SJSA1 (cell line): Measurements from ENCODE around the gene ARMH4. TPM values are rescaled to one million over a fixed set of nuclear protein-coding genes. Genes with fewer than 3 reads are reported as not detected.
A peak's percentile ranks its signal among the peaks of the same experiment; 100 is the strongest.

ENCODE experiments used
- DNase-seq, 2 experiments: peaks; one replicate each; pipeline ENCODE4 v3.0.0-alpha.2; 2015 to 2020; ENCODE audit warnings: low spot score in 2 of 2, low read depth in 1 of 2
- H3K27ac ChIP-seq: fragments of 250-450 bp; sonication (Bioruptor Pico); 2 replicates; pipeline ENCODE4 v1.5.1; 2020; ENCODE audit warnings: mild to moderate bottlenecking, moderate library complexity
- H3K27me3 ChIP-seq: fragments of 250-450 bp; sonication (Bioruptor Pico); replicated peaks from 2 replicates; pipeline ENCODE4 v1.5.1; 2020; ENCODE audit warnings: mild to moderate bottlenecking, moderate library complexity
- H3K36me3 ChIP-seq: fragments of 250-450 bp; sonication (Bioruptor Pico); 2 replicates; pipeline ENCODE4 v1.5.1; 2020; ENCODE audit warnings: mild to moderate bottlenecking
- H3K4me1 ChIP-seq: fragments of 250-450 bp; sonication (Bioruptor Pico); replicated peaks from 2 replicates; pipeline ENCODE4 v1.6.1; 2021; ENCODE audit warnings: mild to moderate bottlenecking
- H3K4me3 ChIP-seq: fragments of 250-450 bp; sonication (Bioruptor Pico); 2 replicates; pipeline ENCODE4 v1.5.1; 2020; ENCODE audit warnings: mild to moderate bottlenecking
- H3K9me3 ChIP-seq: fragments of 250-450 bp; sonication (Bioruptor Pico); replicated peaks from 2 replicates; pipeline ENCODE4 v1.5.1; 2020; ENCODE audit warnings: mild to moderate bottlenecking
- total RNA-seq: library from RNA; depleted of rRNA; stranded (reverse); fragments of >200 nt; shearing (Covaris generic); gene quantifications from 2 replicates; pipeline ENCODE4 v1.2.3, GENCODE V29; 2014; rRNA removed

The ARMH4 gene
- total RNA-seq = 0.29 TPM in 1 of 2 replicates, not detected in the other

GRCh38 chr14:58152014-58152857 is at the start of gene ARMH4:
Gene ARMH4 (minus strand): TSS chr14:58152213. CDS start chr14:58139358, 12,855 bp downstream.
- DNase-seq = peak; percentile 46 to 75
- no peaks in the 10 kb centered on the region; the same call in 1 of the 2 replicates for H3K36me3 ChIP-seq
- peak within 1 kb of the TSS; percentile 52 for H3K4me3 ChIP-seq
- H3K27me3 ChIP-seq = peaks cover 52% of the 10 kb centered on the region
- H3K27ac ChIP-seq = no peak within 1 kb of the TSS
- H3K9me3 ChIP-seq = peaks cover 3% of the 10 kb centered on the region; the same call in 1 of the 2 replicates
- peaks cover 10% of the 10 kb centered on the region for H3K4me1 ChIP-seq

GRCh38 chr14:58200846-58201245 is 48.8 kb upstream of the ARMH4 start:
- Histone ChIP-seq H3K4me1 (peaks cover 10% of the 10 kb centered on the region; the same call in 1 of the 2 replicates), H3K27me3 (peaks cover 8% of the 10 kb centered on the region; the same call in 1 of the 2 replicates), H3K9me3 (no peaks in the 10 kb centered on the region), H3K36me3 (peaks cover 9% of the 10 kb centered on the region), H3K27ac (peak overlapping the region; percentile 95; the same call in 1 of the 2 replicates), H3K4me3 (peak overlapping the region; percentile 92)
- DNase-seq = no peak

GRCh38 chr14:58200480-58200841 is 48.4 kb upstream of the ARMH4 start:
- Histone ChIP-seq H3K36me3 (peaks cover 9% of the 10 kb centered on the region), H3K4me1 (peaks cover 10% of the 10 kb centered on the region; the same call in 1 of the 2 replicates), H3K27me3 (peaks cover 8% of the 10 kb centered on the region; the same call in 1 of the 2 replicates), H3K4me3 (peak overlapping the region; percentile 92), H3K9me3 (no peaks in the 10 kb centered on the region), H3K27ac (peak overlapping the region; percentile 95)
- DNase-seq = no peak

GRCh38 chr14:58199726-58200479 is 47.9 kb upstream of the ARMH4 start, which contains the start of gene ACTR10:
Gene ACTR10 (plus strand): TSS chr14:58200149. CDS start chr14:58200218, 69 bp downstream.
- Histone ChIP-seq H3K4me3 (peak within 1 kb of the TSS; percentile 92), H3K4me1 (peaks cover 10% of the 10 kb centered on the region; the same call in 1 of the 2 replicates), H3K27ac (peak within 1 kb of the TSS; percentile 95), H3K36me3 (peaks cover 9% of the 10 kb centered on the region), H3K9me3 (no peaks in the 10 kb centered on the region), H3K27me3 (peaks cover 8% of the 10 kb centered on the region; the same call in 1 of the 2 replicates)
- DNase-seq = peak; percentile 77 to 87

GRCh38 chr14:58198086-58198485 is 46.1 kb upstream of the ARMH4 start:
- Histone ChIP-seq H3K36me3 (peaks cover 6% of the 10 kb centered on the region), H3K27ac (no peak overlapping the region), H3K27me3 (peaks cover 8% of the 10 kb centered on the region; the same call in 1 of the 2 replicates), H3K4me1 (peaks cover 10% of the 10 kb centered on the region; the same call in 1 of the 2 replicates), H3K4me3 (no peak overlapping the region), H3K9me3 (no peaks in the 10 kb centered on the region)
- no peak for DNase-seq

- Histone ChIP-seq H3K27ac (no peak overlapping the region), H3K4me3 (no peak overlapping the region), H3K27me3 (peaks cover 17% of the 10 kb centered on the region; the same call in 1 of the 2 replicates), H3K4me1 (peaks cover 7% of the 10 kb centered on the region; the same call in 1 of the 2 replicates), H3K36me3 (peaks cover 6% of the 10 kb centered on the region), H3K9me3 (no peaks in the 10 kb centered on the region)
- no peak for DNase-seq
Observed at GRCh38 chr14:58196198-58196597, 44.2 kb upstream of the ARMH4 start.

GRCh38 chr14:58193542-58193941 is 41.5 kb upstream of the ARMH4 start:
- Histone ChIP-seq H3K4me1 (no peaks in the 10 kb centered on the region), H3K4me3 (no peak overlapping the region), H3K9me3 (no peaks in the 10 kb centered on the region), H3K27me3 (peaks cover 17% of the 10 kb centered on the region; the same call in 1 of the 2 replicates), H3K36me3 (no peaks in the 10 kb centered on the region), H3K27ac (no peak overlapping the region)
- DNase-seq = no peak

- Histone ChIP-seq H3K9me3 (no peaks in the 10 kb centered on the region), H3K27ac (no peak overlapping the region), H3K27me3 (peaks cover 17% of the 10 kb centered on the region; the same call in 1 of the 2 replicates), H3K36me3 (no peaks in the 10 kb centered on the region), H3K4me3 (no peak overlapping the region), H3K4me1 (no peaks in the 10 kb centered on the region)
- DNase-seq = no peak
Observed at GRCh38 chr14:58191763-58192601, 40.0 kb upstream of the ARMH4 start.

- H3K36me3 ChIP-seq = no peaks in the 10 kb centered on the region
- DNase-seq = no peak
- H3K27me3 ChIP-seq = peaks cover 9% of the 10 kb centered on the region; the same call in 1 of the 2 replicates
- H3K9me3 ChIP-seq = no peaks in the 10 kb centered on the region
- H3K4me3 ChIP-seq = no peak overlapping the region
- no peak overlapping the region for H3K27ac ChIP-seq
- H3K4me1 ChIP-seq = no peaks in the 10 kb centered on the region
Observed at GRCh38 chr14:58189176-58189575, 37.2 kb upstream of the ARMH4 start.

GRCh38 chr14:58177125-58177524 is 25.1 kb upstream of the ARMH4 start:
- Histone ChIP-seq H3K9me3 (no peaks in the 10 kb centered on the region), H3K27ac (no peak overlapping the region), H3K27me3 (0 out of 2 replicates have a peak, but pooled peaks cover 3% of the 10 kb centered on the region), H3K4me1 (no peaks in the 10 kb centered on the region), H3K36me3 (no peaks in the 10 kb centered on the region), H3K4me3 (no peak overlapping the region)
- no peak for DNase-seq

GRCh38 chr14:58171090-58171489 is 19.1 kb upstream of the ARMH4 start:
- no peak overlapping the region for H3K4me3 ChIP-seq
- DNase-seq = peak; percentile 34 to 67
- H3K27ac ChIP-seq = no peak overlapping the region
- H3K36me3 ChIP-seq = no peaks in the 10 kb centered on the region
- no peaks in the 10 kb centered on the region for H3K4me1 ChIP-seq
- H3K27me3 ChIP-seq = no peaks in the 10 kb centered on the region
- no peaks in the 10 kb centered on the region for H3K9me3 ChIP-seq

- H3K27me3 ChIP-seq = no peaks in the 10 kb centered on the region
- H3K9me3 ChIP-seq = no peaks in the 10 kb centered on the region
- H3K4me1 ChIP-seq = no peaks in the 10 kb centered on the region
- H3K4me3 ChIP-seq = no peak overlapping the region
- no peak overlapping the region for H3K27ac ChIP-seq
- no peaks in the 10 kb centered on the region for H3K36me3 ChIP-seq
- DNase-seq = no peak
Observed at GRCh38 chr14:58167891-58168290, 15.9 kb upstream of the ARMH4 start.

- no peak for DNase-seq
- Histone ChIP-seq H3K27ac (no peak overlapping the region), H3K4me3 (no peak overlapping the region), H3K9me3 (no peaks in the 10 kb centered on the region), H3K27me3 (no peaks in the 10 kb centered on the region), H3K36me3 (no peaks in the 10 kb centered on the region), H3K4me1 (no peaks in the 10 kb centered on the region)
Observed at GRCh38 chr14:58167057-58167456, 15.0 kb upstream of the ARMH4 start.
